Measurements from ENCODE around the gene LRBA. TPM values are rescaled to one million over a fixed set of nuclear protein-coding genes. Genes with fewer than 3 reads are reported as not detected.
"Not testable (repeated sequence)": the region's sequence is repeated elsewhere in the genome, so short reads cannot be mapped to it uniquely, and the experiment has no call there.

Gene LRBA
- total RNA-seq, 1 donor from 2014 or later: 68.0 TPM

- H3K9me3 ChIP-seq: no peaks in the 10 kb centered on the region
- DNase-seq (ENCODE audit: extremely low spot score in 2 of 2): no peak
- TF ChIP-seq POLR2AphosphoS5 (IDR thresholded peaks at IDR 0.05; ENCODE audit: insufficient read depth in 1 of 2, low read depth in 1 of 2): no peak
- no peak for TF ChIP-seq CTCF (IDR thresholded peaks at IDR 0.05)
- TF ChIP-seq POLR2A (IDR thresholded peaks at IDR 0.05): no peak
- H3K27me3 ChIP-seq: no peaks in the 10 kb centered on the region
- H3K36me3 ChIP-seq: no peaks in the 10 kb centered on the region
- no peak overlapping the region for H3K4me3 ChIP-seq
- H3K4me1 ChIP-seq: no peaks in the 10 kb centered on the region
- intact Hi-C loops (cut with DNase I): no loop called here
- H3K27ac ChIP-seq: no peak overlapping the region
Measured at GRCh38 chr4:150931005-150931404, 84.1 kb downstream of the LRBA start.

GRCh38 chr4:150923945-150924344 is 91.1 kb downstream of the LRBA start:
- H3K4me1 ChIP-seq: no peaks in the 10 kb centered on the region
- no peaks in the 10 kb centered on the region for H3K36me3 ChIP-seq
- H3K9me3 ChIP-seq: no peaks in the 10 kb centered on the region
- H3K27ac ChIP-seq: no peak overlapping the region
- H3K27me3 ChIP-seq: no peaks in the 10 kb centered on the region
- TF ChIP-seq POLR2AphosphoS5 (IDR thresholded peaks at IDR 0.05; ENCODE audit: insufficient read depth in 1 of 2, low read depth in 1 of 2) (no peak), CTCF (IDR thresholded peaks at IDR 0.05) (no peak), POLR2A (IDR thresholded peaks at IDR 0.05) (no peak)
- intact Hi-C loops (cut with DNase I): no loop called here
- H3K4me3 ChIP-seq: no peak overlapping the region
- DNase-seq (ENCODE audit: extremely low spot score in 2 of 2): no peak

- DNase-seq (ENCODE audit: extremely low spot score in 2 of 2); H3K4me3 ChIP-seq; H3K27ac ChIP-seq; H3K4me1 ChIP-seq; H3K9me3 ChIP-seq; intact Hi-C loops (cut with DNase I); H3K36me3 ChIP-seq; H3K27me3 ChIP-seq: not testable (repeated sequence)
Measured at GRCh38 chr4:150921486-150921885, 93.6 kb downstream of the LRBA start.

GRCh38 chr4:150918562-150918961 is 96.5 kb downstream of the LRBA start:
- intact Hi-C loops (cut with DNase I); H3K27me3 ChIP-seq; H3K27ac ChIP-seq; DNase-seq (ENCODE audit: extremely low spot score in 2 of 2); H3K9me3 ChIP-seq; H3K4me1 ChIP-seq; H3K4me3 ChIP-seq: not testable (repeated sequence)
- H3K36me3 ChIP-seq: peaks cover 0 to 21% of the 10 kb centered on the region in 2 donors

GRCh38 chr4:150911326-150911725 is 103.8 kb downstream of the LRBA start:
- TF ChIP-seq POLR2AphosphoS5 (IDR thresholded peaks at IDR 0.05; ENCODE audit: insufficient read depth in 1 of 2, low read depth in 1 of 2) (no peak), POLR2A (IDR thresholded peaks at IDR 0.05) (no peak), CTCF (IDR thresholded peaks at IDR 0.05) (no peak)
- peaks cover 0 to 18% of the 10 kb centered on the region in 2 donors for H3K36me3 ChIP-seq
- no peaks in the 10 kb centered on the region for H3K4me1 ChIP-seq
- H3K27me3 ChIP-seq: no peaks in the 10 kb centered on the region
- no peak overlapping the region for H3K4me3 ChIP-seq
- no peaks in the 10 kb centered on the region for H3K9me3 ChIP-seq
- no peak for DNase-seq (ENCODE audit: extremely low spot score in 2 of 2)
- intact Hi-C loops (cut with DNase I): no loop called here
- H3K27ac ChIP-seq: no peak overlapping the region

GRCh38 chr4:150909116-150909515 is 106.0 kb downstream of the LRBA start:
- no peaks in the 10 kb centered on the region for H3K4me1 ChIP-seq
- no peak for DNase-seq (ENCODE audit: extremely low spot score in 2 of 2)
- H3K27ac ChIP-seq: no peak overlapping the region
- H3K27me3 ChIP-seq: no peaks in the 10 kb centered on the region
- intact Hi-C loops (cut with DNase I): no loop called here
- no peak overlapping the region for H3K4me3 ChIP-seq
- no peaks in the 10 kb centered on the region for H3K9me3 ChIP-seq
- peaks cover 0 to 11% of the 10 kb centered on the region in 2 donors for H3K36me3 ChIP-seq
- TF ChIP-seq CTCF (IDR thresholded peaks at IDR 0.05): no peak
- no peak for TF ChIP-seq POLR2AphosphoS5 (IDR thresholded peaks at IDR 0.05; ENCODE audit: insufficient read depth in 1 of 2, low read depth in 1 of 2)
- no peak for TF ChIP-seq POLR2A (IDR thresholded peaks at IDR 0.05)
